Endothelial cell of umbilical vein (primary cell): ENCODE results near the gene ESPNL. TPM values are rescaled to one million over a fixed set of nuclear protein-coding genes. Genes with fewer than 3 reads are reported as not detected.

Experiments used
- BruUV-seq: library from RNA; stranded (reverse); fragments of 400-500 nt; replicated peaks from 2 replicates; lab custom pipeline; 2021; lab: Mats Ljungman, UMichigan
- CTCF ChIA-PET: fragments of 300-600, 350-600 bp; sonication (Branson Sonifier 250); formaldehyde crosslinking; loops from one replicate; lab custom pipeline; 2021; ENCODE audit warnings: antibody characterized with exemption, inconsistent platforms; lab: Charles Lee
- POLR2A ChIA-PET: fragments of 300-600, 350-600 bp; sonication (Branson Sonifier 250); formaldehyde crosslinking; loops from one replicate; lab custom pipeline; 2021; ENCODE audit warnings: antibody characterized with exemption, inconsistent platforms; lab: Charles Lee
- DNase-seq: peaks from one replicate; pipeline ENCODE4 v3.0.0-alpha.2; 2011; ENCODE audit warnings: low read depth, low spot score
- FAIRE-seq: peaks from 2 replicates; lab custom pipeline; 2011; peaks lifted over from hg19 to GRCh38; lab: Jason Lieb, UNC
- H2AFZ ChIP-seq: 2 replicates; pipeline ENCODE4 v1.6.0; 2012; ENCODE audit warnings: low read depth, low read length, control low read depth, inconsistent platforms
- H3K27ac ChIP-seq: 2 replicates; pipeline ENCODE4 v1.5.1; 2011; ENCODE audit warnings: low read depth, mild to moderate bottlenecking, control low read depth, low read length, moderate library complexity; ENCODE audit not compliant: insufficient read depth
- H3K27me3 ChIP-seq, 2 experiments: 2 replicates each; pipeline versions ENCODE4 v1.6.0 to v1.6.1; 2011; ENCODE audit warnings: low read length in 2 of 2, mixed read lengths in 1 of 2; ENCODE audit not compliant: control insufficient read depth in 2 of 2, insufficient read depth in 2 of 2
- H3K36me3 ChIP-seq, 2 experiments: 2 replicates in 1 of 2; 3 replicates in 1 of 2; pipeline ENCODE4 v1.5.1; 2011; ENCODE audit warnings: low read length in 2 of 2, mild to moderate bottlenecking in 1 of 2, moderate library complexity in 1 of 2; ENCODE audit not compliant: control insufficient read depth in 2 of 2, insufficient read depth in 2 of 2; ENCODE audit errors: extremely low read depth in 1 of 2
- H3K4me1 ChIP-seq: 3 replicates; pipeline ENCODE4 v1.5.1; 2011; ENCODE audit warnings: mild to moderate bottlenecking, low read length; ENCODE audit not compliant: control insufficient read depth, insufficient read depth; ENCODE audit errors: extremely low read depth
- H3K4me2 ChIP-seq: 2 replicates; pipeline ENCODE4 v1.6.1; 2011; ENCODE audit warnings: low read length, control low read depth, mixed read lengths; ENCODE audit not compliant: insufficient read depth
- H3K4me3 ChIP-seq, 3 experiments: fragments of 200-600 bp in 1 of 3; sonication (generic), shearing (Covaris generic) in 1 of 3; replicated peaks in 1 of 3; 2 replicates each; pipeline ENCODE4 v1.5.1; 2011 to 2016; ENCODE audit warnings: control low read depth in 3 of 3, low read length in 3 of 3, mild to moderate bottlenecking in 2 of 3, inconsistent platforms in 1 of 3, low read depth in 1 of 3, moderate library complexity in 1 of 3; ENCODE audit not compliant: insufficient read depth in 1 of 3
- H3K79me2 ChIP-seq: 2 replicates; pipeline ENCODE4 v1.6.0; 2012; ENCODE audit warnings: low read length, inconsistent platforms; ENCODE audit not compliant: control insufficient read depth, insufficient read depth
- H3K9ac ChIP-seq: replicated peaks from 2 replicates; pipeline ENCODE3; 2011; ENCODE audit warnings: low read length, control low read depth; ENCODE audit not compliant: insufficient read depth; ENCODE audit errors: extremely low read depth
- H3K9me1 ChIP-seq: replicated peaks from 3 replicates; pipeline ENCODE4 v1.6.0; 2011; ENCODE audit warnings: mild to moderate bottlenecking, low read length; ENCODE audit not compliant: control insufficient read depth, insufficient read depth; ENCODE audit errors: extremely low read depth
- H3K9me3 ChIP-seq: replicated peaks from 2 replicates; pipeline ENCODE4 v1.5.1; 2012; ENCODE audit warnings: low read length, inconsistent platforms; ENCODE audit not compliant: control insufficient read depth, insufficient read depth
- H4K20me1 ChIP-seq: replicated peaks from 2 replicates; pipeline ENCODE3; 2011; ENCODE audit warnings: mild to moderate bottlenecking, low read length; ENCODE audit not compliant: control insufficient read depth, insufficient read depth; ENCODE audit errors: extremely low read depth
- CTCF ChIP-seq, 2 donors: IDR thresholded peaks; 1 replicate in 1 of 2; 2 replicates in 1 of 2; pipeline ENCODE4 v1.5.1; 2011; ENCODE audit warnings: low read length in 2 of 2, mild to moderate bottlenecking in 2 of 2, moderate library complexity in 2 of 2, control low read depth in 1 of 2, inconsistent platforms in 1 of 2, low read depth in 1 of 2; ENCODE audit not compliant: insufficient read depth in 1 of 2; ENCODE audit errors: extremely low read depth in 1 of 2
- EZH2 ChIP-seq: IDR thresholded peaks from 2 replicates; pipeline ENCODE4 v1.6.1; 2012; ENCODE audit warnings: borderline replicate concordance, low read depth, mild to moderate bottlenecking, moderate library complexity, low read length, inconsistent platforms; ENCODE audit not compliant: severe bottlenecking
- FOS ChIP-seq: IDR thresholded peaks from 2 replicates; pipeline ENCODE4 v1.6.1; 2011; ENCODE audit warnings: mild to moderate bottlenecking, low read length, moderate library complexity, borderline replicate concordance; ENCODE audit not compliant: insufficient read depth
- GATA2 ChIP-seq: IDR thresholded peaks from 2 replicates; pipeline ENCODE4 v1.7.0; 2011; ENCODE audit warnings: low read depth, mild to moderate bottlenecking, moderate library complexity, mixed read lengths, low read length; ENCODE audit not compliant: insufficient read length, insufficient read depth
- JUN ChIP-seq: IDR thresholded peaks from 2 replicates; pipeline ENCODE4 v1.6.1; 2011; ENCODE audit warnings: borderline replicate concordance, low read depth; ENCODE audit not compliant: insufficient read length, insufficient read depth
- MYC ChIP-seq: IDR thresholded peaks from one replicate; pipeline ENCODE4 v1.6.1; 2011; ENCODE audit warnings: mild to moderate bottlenecking, low read depth, low read length
- POLR2A ChIP-seq: IDR thresholded peaks from 2 replicates; pipeline ENCODE4 v1.6.1; 2012; ENCODE audit warnings: low read depth, mild to moderate bottlenecking, control low read depth, low read length
- POLR2AphosphoS5 ChIP-seq: IDR thresholded peaks from 2 replicates; pipeline ENCODE4 v1.6.1; 2012; ENCODE audit warnings: low read depth, mild to moderate bottlenecking, control low read depth, low read length, moderate library complexity; ENCODE audit not compliant: insufficient read depth
- dilution Hi-C: fragments of 300-500 bp; cut with MboI; formaldehyde crosslinking; loops from one replicate; pipeline ENCODE4 v1.15.0; 2019; ENCODE audit warnings: low sequenced_read_pairs; ENCODE audit not compliant: extremely low pct_ligation_motif_present
- intact Hi-C: fragments of 100-400 bp; cut with micrococcal nuclease; formaldehyde crosslinking; loops from one replicate; pipeline ENCODE4 v1.10.0; 2022
- polyA plus RNA-seq, 4 experiments: library from polyadenylated mRNA; depleted of rRNA in 3 of 4; stranded (reverse) in 3 of 4; unstranded in 1 of 4; fragments of >200 nt; gene quantifications; 2 replicates each; pipeline versions ENCODE4 v1.2.1 to v1.2.3, GENCODE V29; 2011 to 2012; ENCODE audit warnings: missing spikeins in 1 of 4
- total RNA-seq: library from RNA; stranded (reverse); gene quantifications from 2 replicates; pipeline ENCODE4 v1.2.3, GENCODE V29; 2021
- TF ChIP-seq, protein P1 (sequence below): IDR thresholded peaks from 2 replicates; pipeline ENCODE4 v1.6.1; 2011; ENCODE audit not compliant: insufficient read depth, insufficient read length

Gene ESPNL
- total and polyA plus RNA-seq, 2 donors (not counting 3 experiments of a cell fraction or from before 2014, with no cell fraction given) = not detected

DNA sequence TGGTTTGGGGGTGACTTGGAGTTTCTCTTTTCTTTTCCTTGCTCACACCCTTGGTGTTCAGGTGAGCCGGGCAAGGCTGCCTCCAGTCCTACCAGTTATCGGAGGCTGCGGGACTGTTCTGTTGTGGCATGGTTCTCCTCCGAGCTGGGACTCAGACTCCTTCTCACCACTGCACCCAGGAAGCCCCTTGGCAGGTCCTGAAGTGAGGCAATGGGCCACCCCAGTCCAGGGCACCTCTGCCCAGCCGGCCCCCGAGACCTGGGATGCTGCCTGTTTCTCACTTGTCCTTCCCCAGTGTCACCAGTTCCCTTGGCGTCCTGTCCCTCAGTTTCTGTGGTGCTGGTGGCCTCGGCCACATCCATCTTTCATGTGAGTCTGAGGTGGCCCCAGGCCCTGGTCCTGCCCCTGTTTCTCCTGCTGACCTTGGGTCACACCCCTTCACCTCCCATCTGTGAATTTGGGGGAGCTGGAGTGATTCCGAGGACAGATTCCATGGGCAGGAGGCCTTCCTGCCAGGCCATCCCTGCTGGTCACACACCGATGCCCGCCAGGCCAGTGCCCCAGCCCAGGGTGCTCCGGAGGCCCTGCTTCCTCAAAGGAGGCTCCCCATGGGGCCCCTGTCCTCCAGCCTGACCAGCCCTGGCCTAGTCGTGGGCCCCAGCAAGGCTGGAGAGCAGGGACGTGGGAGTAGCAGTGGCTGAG, 31.8 kb downstream of the ESPNL start:
- no peak for TF ChIP-seq POLR2AphosphoS5
- TF ChIP-seq CTCF (IDR thresholded peaks at IDR 0.05; ENCODE audit: extremely low read depth in 1 of 2, insufficient read depth in 1 of 2, low read depth in 1 of 2, low read length in 2 of 2) = no peak
- TF ChIP-seq GATA2 = no peak
- TF ChIP-seq MYC = no peak
- no peak for TF ChIP-seq POLR2A
- TF ChIP-seq, protein P1, sequence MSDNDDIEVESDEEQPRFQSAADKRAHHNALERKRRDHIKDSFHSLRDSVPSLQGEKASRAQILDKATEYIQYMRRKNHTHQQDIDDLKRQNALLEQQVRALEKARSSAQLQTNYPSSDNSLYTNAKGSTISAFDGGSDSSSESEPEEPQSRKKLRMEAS = no peak
- no peak for TF ChIP-seq EZH2
- TF ChIP-seq JUN = no peak
- TF ChIP-seq FOS = no peak
- BruUV-seq = no TSS peak
- no peak for FAIRE-seq

More for the DNA sequence above, 31.8 kb downstream of the ESPNL start:
- ChIA-PET CTCF (no interaction called here), POLR2A (no interaction called here)
- H2AFZ ChIP-seq = no peak overlapping the region
- H3K27me3 ChIP-seq = no peaks in the 10 kb centered on the region
- DNase-seq = no peak
- no peak overlapping the region for H3K4me3 ChIP-seq
- no peak overlapping the region for H3K4me2 ChIP-seq
- intact Hi-C loops = no loop called here
- H3K4me1 ChIP-seq = no peaks in the 10 kb centered on the region
- no peaks in the 10 kb centered on the region for H4K20me1 ChIP-seq
- H3K9ac ChIP-seq = no peak overlapping the region
- no peaks in the 10 kb centered on the region for H3K9me1 ChIP-seq
- no peaks in the 10 kb centered on the region for H3K36me3 ChIP-seq
- H3K9me3 ChIP-seq = no peaks in the 10 kb centered on the region
- dilution Hi-C loops = no loop called here
- no peak overlapping the region for H3K27ac ChIP-seq
- no peaks in the 10 kb centered on the region for H3K79me2 ChIP-seq
